Measurements from ENCODE around the gene TENM3.

GRCh38 chr4:182254026-182254780, 11.0 kb downstream of the TENM3 start:
- TF ChIP-seq CTCF (IDR thresholded peaks at IDR 0.05) (no peak), ZFX (IDR thresholded peaks at IDR 0.05; ENCODE audit: borderline replicate concordance) (no peak)
